PC-3 (cell line): ENCODE measurements around the gene ZEB2. TPM values are rescaled to one million over a fixed set of nuclear protein-coding genes. Genes with fewer than 3 reads are reported as not detected.

Experiments
- ATAC-seq: fragments of 200-7000 bp; cut with Tn5 transposase; 2 replicates; pipeline ENCODE4 v1.9.1; 2020; ENCODE audit warnings: mild to moderate bottlenecking, moderate library complexity
- BruUV-seq: library from RNA; stranded (reverse); fragments of 400-500 nt; replicated peaks from 2 replicates; lab custom pipeline; 2021; lab: Mats Ljungman, UMichigan
- CTCF ChIA-PET: fragments of 300-600 bp; sonication (Branson Sonifier 250); formaldehyde crosslinking; loops from one replicate; lab custom pipeline; 2022; ENCODE audit warnings: antibody characterized with exemption; lab: Charles Lee
- POLR2A ChIA-PET: fragments of 300-600 bp; sonication (Branson Sonifier 250); formaldehyde crosslinking; loops from one replicate; lab custom pipeline; 2022; ENCODE audit warnings: antibody characterized with exemption; ENCODE audit not compliant: unreplicated experiment; lab: Charles Lee
- DNase-seq: peaks from one replicate; pipeline ENCODE4 v3.0.0-alpha.2; 2015
- H2AFZ ChIP-seq: fragments of 300-600 bp; sonication (generic); 2 replicates; pipeline ENCODE4 v1.6.0; 2016; ENCODE audit warnings: antibody characterized with exemption, low read length
- H3F3A ChIP-seq: fragments of 300-600 bp; sonication (generic); one replicate; pipeline ENCODE4 v1.6.0; 2017; ENCODE audit warnings: antibody characterized with exemption, low read length, control low read depth, mild to moderate bottlenecking; ENCODE audit not compliant: unreplicated experiment
- H3K27ac ChIP-seq: fragments of 300-600 bp; sonication (generic); 2 replicates; pipeline ENCODE4 v1.5.1; 2016; ENCODE audit warnings: mild to moderate bottlenecking, low read length
- H3K27me3 ChIP-seq: fragments of 300-600 bp; sonication (generic); 2 replicates; pipeline ENCODE4 v1.6.1; 2016; ENCODE audit warnings: low read length, mixed read lengths
- H3K36me3 ChIP-seq: fragments of 300-600 bp; sonication (generic); 2 replicates; pipeline ENCODE4 v1.6.1; 2016; ENCODE audit warnings: low read depth, mixed run types, low read length, mixed read lengths
- H3K4me1 ChIP-seq: fragments of 300-600 bp; sonication (generic); 2 replicates; pipeline ENCODE4 v1.5.1; 2016; ENCODE audit warnings: low read length; ENCODE audit not compliant: insufficient read depth
- H3K4me2 ChIP-seq: fragments of 300-600 bp; sonication (generic); 2 replicates; pipeline ENCODE4 v1.6.0; 2016; ENCODE audit warnings: low read length
- H3K4me3 ChIP-seq: fragments of 300-600 bp; sonication (generic); 2 replicates; pipeline ENCODE4 v1.5.1; 2016; ENCODE audit warnings: mild to moderate bottlenecking, low read length, mixed read lengths
- H3K79me2 ChIP-seq: fragments of 300-600 bp; sonication (generic); 2 replicates; pipeline ENCODE4 v1.6.1; 2017; ENCODE audit warnings: low read length, mixed read lengths
- H3K9ac ChIP-seq: fragments of 300-600 bp; sonication (generic); 2 replicates; pipeline ENCODE4 v1.6.0; 2016; ENCODE audit warnings: mild to moderate bottlenecking, low read length
- H3K9me2 ChIP-seq: fragments of 300-600 bp; sonication (generic); replicated peaks from 2 replicates; pipeline ENCODE4 v1.6.1; 2016; ENCODE audit warnings: mixed run types, low read length, mixed read lengths
- H3K9me3 ChIP-seq: fragments of 300-600 bp; sonication (generic); 2 replicates; pipeline ENCODE4 v1.6.1; 2016; ENCODE audit warnings: low read length, mixed read lengths
- H4K20me1 ChIP-seq: fragments of 300-600 bp; sonication (generic); 2 replicates; pipeline ENCODE4 v1.6.1; 2016; ENCODE audit warnings: low read length, mixed read lengths
- CTCF ChIP-seq: fragments of 300-600 bp; sonication (generic); conservative IDR thresholded peaks from 2 replicates; pipeline ENCODE4 v1.5.1; 2017; ENCODE audit warnings: antibody characterized with exemption, low read depth, mild to moderate bottlenecking, low read length
- EZH2 ChIP-seq: fragments of 300-600 bp; sonication (generic); IDR thresholded peaks from one replicate; pipeline ENCODE4 v1.6.1; 2017; ENCODE audit warnings: antibody characterized with exemption, mild to moderate bottlenecking, low read length; ENCODE audit not compliant: unreplicated experiment
- EZH2phosphoT487 ChIP-seq: fragments of 300-600 bp; sonication (generic); IDR thresholded peaks from 2 replicates; pipeline ENCODE4 v1.6.1; 2018; ENCODE audit warnings: mild to moderate bottlenecking, antibody characterized with exemption, low read length, borderline replicate concordance
- intact Hi-C: fragments of 100-400 bp; cut with micrococcal nuclease; formaldehyde crosslinking; loops from 2 replicates; pipeline ENCODE4 v1.9.0; 2023
- total RNA-seq: library from RNA; depleted of rRNA; stranded (reverse); fragments of >200 nt; gene quantifications from 2 replicates; pipeline ENCODE4 v1.2.3, GENCODE V29; 2014

Gene ZEB2
- total RNA-seq, 1 experiment from 2014 or later, result 1.1 TPM

GRCh38 chr2:144362401-144362800 is 157.5 kb downstream of the ZEB2 start:
- no TSS peak for BruUV-seq
- Histone ChIP-seq H3K27ac (no peak overlapping the region), H3K9ac (no peak overlapping the region), H3K4me2 (no peak overlapping the region), H3F3A (no peaks in the 10 kb centered on the region), H3K27me3 (no peaks in the 10 kb centered on the region), H3K9me3 (no peaks in the 10 kb centered on the region), H3K4me3 (no peak overlapping the region), H3K4me1 (peaks cover 25% of the 10 kb centered on the region), H3K79me2 (no peaks in the 10 kb centered on the region), H2AFZ (no peak overlapping the region), H4K20me1 (no peaks in the 10 kb centered on the region), H3K36me3 (no peaks in the 10 kb centered on the region), H3K9me2 (no peaks in the 10 kb centered on the region)
- no peak for ATAC-seq
- POLR2A ChIA-PET, result no interaction called here
- intact Hi-C loops, result no loop called here
- CTCF ChIA-PET, result no interaction called here
- DNase-seq, result no peak
- no peak for TF ChIP-seq CTCF
- no peak for TF ChIP-seq EZH2phosphoT487
- TF ChIP-seq EZH2, result no peak

- ChIA-PET POLR2A (no interaction called here), CTCF (interaction anchor here (0.7 kb wide), 1 partner anchor 278 kb away, joined by 10 read pairs; no protein-coding TSS in a partner anchor)
- no TSS peak for BruUV-seq
- H4K20me1 ChIP-seq, result no peaks in the 10 kb centered on the region
- DNase-seq, result no peak
- no peaks in the 10 kb centered on the region for H3K79me2 ChIP-seq
- no peak overlapping the region for H2AFZ ChIP-seq
- no peaks in the 10 kb centered on the region for H3K9me3 ChIP-seq
- TF ChIP-seq EZH2 (no peak), EZH2phosphoT487 (no peak), CTCF (no peak)
- H3F3A ChIP-seq, result no peaks in the 10 kb centered on the region
- intact Hi-C loops, result no loop called here
- peaks cover 26% of the 10 kb centered on the region for H3K4me1 ChIP-seq
- no peak for ATAC-seq
- no peak overlapping the region for H3K4me3 ChIP-seq
- no peak overlapping the region for H3K9ac ChIP-seq
- H3K9me2 ChIP-seq, result no peaks in the 10 kb centered on the region
- no peaks in the 10 kb centered on the region for H3K27me3 ChIP-seq
- no peaks in the 10 kb centered on the region for H3K36me3 ChIP-seq
- no peak overlapping the region for H3K27ac ChIP-seq
- no peak overlapping the region for H3K4me2 ChIP-seq
These were observed 158.2 kb downstream of the ZEB2 start for GRCh38 chr2:144361742-144362141.

- no peak for ATAC-seq
- H3K27ac ChIP-seq, result peak overlapping the region; percentile 72; the same call in 1 of the 2 replicates
- no peaks in the 10 kb centered on the region for H3K36me3 ChIP-seq
- intact Hi-C loops, result no loop called here
- H3K79me2 ChIP-seq, result no peaks in the 10 kb centered on the region
- H3K4me1 ChIP-seq, result peaks cover 29% of the 10 kb centered on the region
- TF ChIP-seq EZH2, result no peak
- no peak for TF ChIP-seq EZH2phosphoT487
- TF ChIP-seq CTCF, result no peak
- H3K9ac ChIP-seq, result no peak overlapping the region
- H2AFZ ChIP-seq, result peak overlapping the region; percentile 43; the same call in 1 of the 2 replicates
- H3F3A ChIP-seq, result no peaks in the 10 kb centered on the region
- no peaks in the 10 kb centered on the region for H4K20me1 ChIP-seq
- BruUV-seq, result no TSS peak
- H3K4me2 ChIP-seq, result no peak overlapping the region
- DNase-seq, result no peak
- ChIA-PET CTCF (no interaction called here), POLR2A (no interaction called here)
- H3K27me3 ChIP-seq, result no peaks in the 10 kb centered on the region
- H3K4me3 ChIP-seq, result no peak overlapping the region
- no peaks in the 10 kb centered on the region for H3K9me3 ChIP-seq
- H3K9me2 ChIP-seq, result no peaks in the 10 kb centered on the region
These were observed 160.2 kb downstream of the ZEB2 start for GRCh38 chr2:144359684-144360083.
